Measurements from ENCODE around the gene AKR1D1.
"Not testable (repeated sequence)": the region's sequence is repeated elsewhere in the genome, so short reads cannot be mapped to it uniquely, and the experiment has no call there.

Gene AKR1D1

GRCh38 chr7:138086563-138087270 is 10.5 kb downstream of the AKR1D1 start:
- TF ChIP-seq EZH2phosphoT487 (IDR thresholded peaks at IDR 0.05; ENCODE audit: borderline replicate concordance, low read length) (no peak), CTCF (IDR thresholded peaks at IDR 0.05; ENCODE audit: low read depth, low read length, poor library complexity, severe bottlenecking) (no peak)
- no peaks in the 10 kb centered on the region for H3K9me3 ChIP-seq (ENCODE audit: control insufficient read depth, insufficient read depth, low read length)
- no peaks in the 10 kb centered on the region for H3K36me3 ChIP-seq (ENCODE audit: control insufficient read depth, low read length)
- no peaks in the 10 kb centered on the region for H3K9me2 ChIP-seq (replicated peaks; ENCODE audit: control insufficient read depth, low read length)
- no peaks in the 10 kb centered on the region for H3K79me2 ChIP-seq (ENCODE audit: control insufficient read depth, low read length)
- no peaks in the 10 kb centered on the region for H3K27me3 ChIP-seq (ENCODE audit: control insufficient read depth, low read length)
- H3K27ac ChIP-seq (ENCODE audit: low read depth, low read length), result no peak overlapping the region
- no peak overlapping the region for H3K4me3 ChIP-seq (ENCODE audit: low read length)
- H3F3A ChIP-seq (ENCODE audit: control insufficient read depth, insufficient read depth), result no peaks in the 10 kb centered on the region
- H3K4me1 ChIP-seq (ENCODE audit: control insufficient read depth, low read length), result no peaks in the 10 kb centered on the region
- H3K4me2 ChIP-seq (ENCODE audit: low read length), result no peak overlapping the region
- H4K20me1 ChIP-seq (ENCODE audit: control insufficient read depth, insufficient read depth, low read depth, low read length), result no peaks in the 10 kb centered on the region

GRCh38 chr7:138089080-138089901 is 13.0 kb downstream of the AKR1D1 start:
- no peaks in the 10 kb centered on the region for H3K36me3 ChIP-seq (ENCODE audit: control insufficient read depth, low read length)
- H3K79me2 ChIP-seq (ENCODE audit: control insufficient read depth, low read length), result no peaks in the 10 kb centered on the region
- TF ChIP-seq EZH2phosphoT487 (IDR thresholded peaks at IDR 0.05; ENCODE audit: borderline replicate concordance, low read length), result no peak
- TF ChIP-seq CTCF (IDR thresholded peaks at IDR 0.05; ENCODE audit: low read depth, low read length, poor library complexity, severe bottlenecking), result no peak
- H3K4me3 ChIP-seq (ENCODE audit: low read length), result no peak overlapping the region
- no peak overlapping the region for H3K4me2 ChIP-seq (ENCODE audit: low read length)
- no peaks in the 10 kb centered on the region for H3K9me3 ChIP-seq (ENCODE audit: control insufficient read depth, insufficient read depth, low read length)
- no peak overlapping the region for H3K27ac ChIP-seq (ENCODE audit: low read depth, low read length)
- no peaks in the 10 kb centered on the region for H3K27me3 ChIP-seq (ENCODE audit: control insufficient read depth, low read length)
- no peaks in the 10 kb centered on the region for H3K9me2 ChIP-seq (replicated peaks; ENCODE audit: control insufficient read depth, low read length)
- H3K4me1 ChIP-seq (ENCODE audit: control insufficient read depth, low read length), result no peaks in the 10 kb centered on the region
- H3F3A ChIP-seq (ENCODE audit: control insufficient read depth, insufficient read depth), result no peaks in the 10 kb centered on the region
- H4K20me1 ChIP-seq (ENCODE audit: control insufficient read depth, insufficient read depth, low read depth, low read length), result no peaks in the 10 kb centered on the region

GRCh38 chr7:138091032-138091431 is 14.8 kb downstream of the AKR1D1 start:
- no peaks in the 10 kb centered on the region for H3K4me1 ChIP-seq (ENCODE audit: control insufficient read depth, low read length)
- TF ChIP-seq EZH2phosphoT487 (IDR thresholded peaks at IDR 0.05; ENCODE audit: borderline replicate concordance, low read length) (no peak), CTCF (IDR thresholded peaks at IDR 0.05; ENCODE audit: low read depth, low read length, poor library complexity, severe bottlenecking) (no peak)
- no peaks in the 10 kb centered on the region for H3K9me2 ChIP-seq (replicated peaks; ENCODE audit: control insufficient read depth, low read length)
- H3K27me3 ChIP-seq (ENCODE audit: control insufficient read depth, low read length), result no peaks in the 10 kb centered on the region
- no peak overlapping the region for H3K27ac ChIP-seq (ENCODE audit: low read depth, low read length)
- no peak overlapping the region for H3K4me2 ChIP-seq (ENCODE audit: low read length)
- no peaks in the 10 kb centered on the region for H3K79me2 ChIP-seq (ENCODE audit: control insufficient read depth, low read length)
- H3K4me3 ChIP-seq (ENCODE audit: low read length), result no peak overlapping the region
- no peaks in the 10 kb centered on the region for H3K9me3 ChIP-seq (ENCODE audit: control insufficient read depth, insufficient read depth, low read length)
- no peaks in the 10 kb centered on the region for H4K20me1 ChIP-seq (ENCODE audit: control insufficient read depth, insufficient read depth, low read depth, low read length)
- H3F3A ChIP-seq (ENCODE audit: control insufficient read depth, insufficient read depth), result no peaks in the 10 kb centered on the region
- no peaks in the 10 kb centered on the region for H3K36me3 ChIP-seq (ENCODE audit: control insufficient read depth, low read length)

- not testable (repeated sequence) for H3K27me3 ChIP-seq (ENCODE audit: control insufficient read depth, low read length); H3F3A ChIP-seq (ENCODE audit: control insufficient read depth, insufficient read depth); H3K79me2 ChIP-seq (ENCODE audit: control insufficient read depth, low read length); H3K36me3 ChIP-seq (ENCODE audit: control insufficient read depth, low read length); H3K9me2 ChIP-seq (replicated peaks; ENCODE audit: control insufficient read depth, low read length); H3K4me1 ChIP-seq (ENCODE audit: control insufficient read depth, low read length); H3K4me3 ChIP-seq (ENCODE audit: low read length); H3K27ac ChIP-seq (ENCODE audit: low read depth, low read length); H4K20me1 ChIP-seq (ENCODE audit: control insufficient read depth, insufficient read depth, low read depth, low read length); H3K4me2 ChIP-seq (ENCODE audit: low read length); H3K9me3 ChIP-seq (ENCODE audit: control insufficient read depth, insufficient read depth, low read length)
These were observed 15.6 kb downstream of the AKR1D1 start for GRCh38 chr7:138091840-138092239.
